HG03280 (cell line): ENCODE data around the gene IRX4.

ENCODE experiments used
- ATAC-seq: cut with Tn5 transposase; IDR thresholded peaks from one replicate; pipeline ENCODE4 v1.9.1; 2021; ENCODE audit warnings: mild to moderate bottlenecking, moderate library complexity; ENCODE audit not compliant: unreplicated experiment

Gene IRX4

GRCh38 chr5:1914471-1914870 lies 31.7 kb upstream of the IRX4 start:
- ATAC-seq = no peak

DNA sequence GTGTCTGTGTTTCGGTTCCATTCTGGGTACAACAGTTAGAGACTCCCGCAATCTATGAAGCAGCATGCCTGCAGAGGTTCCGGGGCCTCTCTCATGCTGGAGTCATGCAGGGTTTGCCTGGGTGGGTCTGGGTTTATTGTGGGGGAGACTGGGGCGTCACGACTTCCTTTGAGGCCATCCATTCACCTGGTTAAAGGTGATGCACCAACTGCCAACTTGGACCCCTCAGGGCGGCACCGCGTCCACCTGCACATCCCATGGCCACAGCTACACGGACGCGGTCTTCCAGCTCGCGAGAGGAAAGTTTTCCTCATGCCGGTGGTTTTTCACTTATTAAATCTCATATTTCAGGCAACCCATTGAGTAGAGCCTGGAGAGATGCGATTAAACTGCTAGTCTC lies 30.9 kb upstream of the IRX4 start:
- ATAC-seq = no peak

DNA sequence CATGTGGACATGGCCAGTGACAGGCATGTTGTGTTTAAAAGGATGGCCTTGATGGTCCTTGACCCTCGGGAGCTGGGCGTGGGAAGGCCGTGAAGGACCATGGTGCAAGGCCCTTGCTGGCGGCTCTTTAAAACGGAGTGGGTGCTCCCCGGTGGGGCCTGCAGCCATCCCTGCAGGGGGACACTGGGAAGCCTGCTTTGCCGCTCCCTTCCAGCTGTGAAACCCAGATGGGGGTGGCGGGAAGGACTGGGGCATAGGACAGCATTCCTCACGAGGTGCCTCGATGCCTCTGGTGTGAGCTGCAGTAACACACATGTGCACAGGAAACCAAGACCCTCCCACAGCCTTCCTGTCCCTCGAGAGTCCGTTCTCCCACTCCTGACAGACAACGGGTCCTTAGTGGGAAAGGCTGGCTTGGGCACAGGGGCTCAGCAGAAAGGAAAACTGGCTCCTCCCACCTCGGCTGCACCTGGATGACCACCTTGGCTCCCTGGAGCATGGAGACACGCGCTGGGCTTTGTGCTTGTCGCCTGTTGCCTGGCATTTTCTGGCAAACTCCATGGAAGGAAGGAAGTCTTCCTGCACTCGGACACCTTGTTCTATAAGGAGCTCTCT lies 30.3 kb upstream of the IRX4 start:
- no peak for ATAC-seq

DNA sequence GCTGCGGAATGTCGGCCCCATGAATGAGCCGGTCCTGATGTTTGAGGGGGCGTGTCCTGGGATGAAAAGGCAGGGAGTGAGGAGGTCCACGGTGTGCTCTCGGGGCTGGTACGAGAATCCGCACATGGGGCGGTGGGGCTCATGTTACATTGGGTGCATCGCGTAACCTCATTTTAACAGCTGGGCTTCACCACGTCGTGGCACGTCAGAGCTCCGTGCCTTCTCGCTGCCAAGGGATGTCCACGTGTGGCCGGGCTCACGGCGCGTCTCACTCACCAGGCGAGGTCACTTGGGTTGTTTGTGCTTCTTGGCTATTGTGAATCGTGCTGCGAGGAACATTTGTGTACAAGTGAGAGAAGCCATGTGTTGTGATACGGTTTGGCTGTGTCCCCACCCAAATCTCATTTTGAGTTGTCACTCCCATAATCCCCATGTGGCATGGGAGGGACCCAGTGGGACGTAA lies 29.1 kb upstream of the IRX4 start:
- no peak for ATAC-seq

- ATAC-seq = no peak
Measured at GRCh38 chr5:1910861-1911772, 28.4 kb upstream of the IRX4 start.

- no peak for ATAC-seq
Measured at GRCh38 chr5:1910081-1910760, 27.5 kb upstream of the IRX4 start.

DNA sequence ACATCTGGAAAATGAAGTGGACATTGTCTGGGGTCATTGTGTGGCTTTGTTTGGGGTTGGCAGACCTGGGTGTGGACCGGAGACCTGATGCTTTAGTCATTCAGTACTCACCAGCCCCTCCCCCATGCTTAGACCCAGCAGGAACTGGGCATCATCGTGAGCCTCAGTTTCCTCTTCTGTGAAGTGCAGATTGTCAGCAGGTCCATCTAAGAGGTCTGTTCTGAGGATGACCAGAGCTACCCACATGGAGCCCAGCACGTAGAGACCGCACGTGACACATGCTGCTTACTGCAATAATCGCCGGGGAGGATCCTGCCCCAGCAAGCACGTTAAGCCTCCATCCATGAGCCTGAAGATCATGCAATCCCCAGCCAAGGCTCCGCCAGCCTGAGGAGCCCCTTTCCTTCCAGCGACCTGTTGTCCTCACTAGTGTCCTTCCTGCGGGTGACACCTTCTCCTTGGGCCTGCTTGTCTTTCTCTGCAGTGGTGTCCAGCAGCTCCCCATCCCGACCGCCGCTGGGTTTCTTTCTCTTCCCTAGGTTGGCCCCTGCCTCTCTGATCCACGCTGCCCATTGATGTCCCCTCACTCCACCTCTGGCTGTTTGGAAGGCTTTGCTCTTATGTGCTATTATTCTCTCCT lies 26.7 kb upstream of the IRX4 start:
- ATAC-seq = no peak

DNA sequence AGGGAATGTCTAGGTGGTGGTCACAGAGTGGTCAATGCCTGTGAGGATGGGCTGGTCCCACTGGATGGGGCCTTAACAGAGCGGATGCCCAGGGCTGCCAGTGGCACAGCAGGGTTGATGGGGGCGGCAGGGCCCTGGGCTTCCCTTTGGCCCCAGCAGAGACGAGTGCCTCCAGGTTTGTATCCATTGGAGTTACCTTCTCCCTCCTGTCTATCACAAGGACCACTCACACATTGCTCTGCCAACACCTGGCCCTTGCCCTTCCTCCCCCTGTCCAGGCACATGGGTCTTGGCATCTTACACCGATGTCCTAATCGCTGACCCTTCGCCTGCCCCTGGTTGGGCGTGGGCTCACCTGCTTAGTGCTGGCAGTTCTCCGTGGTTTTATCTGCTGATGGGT lies 26.2 kb upstream of the IRX4 start:
- ATAC-seq = no peak

DNA sequence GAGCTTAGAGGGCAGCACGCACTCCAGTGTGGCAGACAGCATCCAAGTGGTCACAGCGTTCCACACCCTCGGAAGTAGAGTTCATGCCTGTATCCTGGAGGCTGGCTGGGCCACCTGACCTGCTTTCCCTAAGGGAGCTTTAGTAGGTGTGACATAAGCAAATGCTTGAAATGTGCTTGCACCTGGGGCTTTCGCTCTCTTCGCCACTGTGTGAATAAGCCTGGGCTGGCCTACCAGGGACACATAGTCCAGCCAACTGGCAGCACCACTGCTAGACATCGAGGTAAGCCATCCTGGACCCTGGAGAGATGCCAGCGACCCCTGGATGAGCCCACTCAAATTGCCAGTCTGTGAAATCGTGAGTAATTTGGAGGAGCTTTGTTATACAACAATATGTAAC lies 24.9 kb upstream of the IRX4 start:
- no peak for ATAC-seq

- ATAC-seq = no peak
Measured at GRCh38 chr5:1905108-1905507, 22.4 kb upstream of the IRX4 start.

DNA sequence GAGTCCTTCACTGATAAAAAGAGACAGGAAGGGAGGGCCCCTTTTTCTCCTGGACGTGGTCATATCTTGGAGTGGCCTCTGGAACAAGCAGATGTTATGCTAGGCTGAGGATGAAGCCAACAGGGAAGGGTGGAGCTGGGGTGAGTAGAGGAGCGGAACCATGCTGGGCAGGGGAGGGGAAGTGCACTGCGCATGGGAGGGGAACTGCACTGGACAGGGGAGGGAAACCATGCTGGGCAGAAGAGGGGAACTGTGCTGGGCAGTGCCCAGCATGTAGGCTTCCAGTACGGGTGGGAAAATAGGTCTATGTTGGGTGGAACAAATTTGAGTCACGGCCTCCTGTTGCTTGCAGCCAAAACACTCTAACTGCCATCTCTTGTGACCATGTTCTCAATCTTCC lies 19.3 kb upstream of the IRX4 start:
- ATAC-seq = no peak

DNA sequence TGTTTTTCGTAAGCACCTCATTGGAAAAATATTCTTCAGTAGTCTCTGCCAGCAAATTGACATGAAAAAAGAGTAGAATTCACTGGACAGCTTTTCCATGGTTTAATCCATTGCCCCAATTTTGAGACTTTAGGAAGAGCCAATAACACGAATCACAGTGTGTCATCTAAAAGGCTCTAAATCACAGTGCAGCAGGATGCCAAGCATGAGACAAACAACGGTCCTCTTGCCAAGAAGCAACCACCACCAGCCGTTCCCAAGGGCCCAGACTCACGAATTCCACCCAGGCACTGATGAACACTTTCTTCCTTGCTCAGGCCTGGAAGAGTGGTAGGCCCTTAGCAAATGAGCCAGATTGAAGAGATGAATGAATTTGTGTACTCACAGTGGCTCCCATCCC lies 18.3 kb upstream of the IRX4 start:
- ATAC-seq = no peak

GRCh38 chr5:1899201-1899600 lies 16.5 kb upstream of the IRX4 start:
- ATAC-seq = no peak

GRCh38 chr5:1897816-1898450 lies 15.2 kb upstream of the IRX4 start:
- no peak for ATAC-seq

GRCh38 chr5:1897386-1897785 lies 14.7 kb upstream of the IRX4 start:
- ATAC-seq = no peak

DNA sequence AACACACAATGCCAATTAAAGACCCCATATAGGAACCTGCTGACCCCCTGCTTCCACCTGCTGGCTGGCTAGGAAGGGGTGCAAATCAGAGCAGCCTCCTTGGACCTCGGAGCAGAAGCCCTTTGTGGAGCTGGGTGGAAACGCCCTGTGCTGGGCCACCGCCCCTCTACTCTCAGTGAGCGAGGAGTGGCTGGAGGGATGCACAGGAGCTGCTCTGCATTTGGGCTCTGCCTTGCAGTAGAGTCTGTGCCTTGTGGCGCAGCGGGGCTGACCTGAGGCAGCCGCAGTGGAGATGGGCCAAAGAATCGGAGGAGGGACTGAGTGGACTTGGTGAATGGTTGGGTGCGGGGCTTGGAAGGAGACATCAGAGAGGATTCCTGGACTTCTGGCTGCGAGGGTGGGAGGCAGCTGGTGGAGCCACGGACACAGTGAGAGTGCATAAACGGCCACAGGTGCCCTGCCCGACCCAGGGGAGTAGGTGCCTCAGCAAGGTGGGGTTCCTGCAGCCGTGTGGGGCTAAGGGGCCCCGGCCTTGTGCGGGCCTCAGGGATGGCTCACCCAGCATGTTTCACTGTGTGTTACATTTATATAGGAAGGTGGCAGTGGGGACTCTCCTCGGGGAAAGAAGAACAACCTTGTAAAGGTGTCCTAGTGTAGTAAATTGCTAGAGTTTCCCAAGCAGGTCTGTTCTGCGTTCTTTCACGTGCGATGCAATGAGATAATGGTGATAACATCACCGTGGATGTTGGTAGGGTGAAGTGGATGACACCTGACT lies 14.1 kb upstream of the IRX4 start:
- no peak for ATAC-seq

DNA sequence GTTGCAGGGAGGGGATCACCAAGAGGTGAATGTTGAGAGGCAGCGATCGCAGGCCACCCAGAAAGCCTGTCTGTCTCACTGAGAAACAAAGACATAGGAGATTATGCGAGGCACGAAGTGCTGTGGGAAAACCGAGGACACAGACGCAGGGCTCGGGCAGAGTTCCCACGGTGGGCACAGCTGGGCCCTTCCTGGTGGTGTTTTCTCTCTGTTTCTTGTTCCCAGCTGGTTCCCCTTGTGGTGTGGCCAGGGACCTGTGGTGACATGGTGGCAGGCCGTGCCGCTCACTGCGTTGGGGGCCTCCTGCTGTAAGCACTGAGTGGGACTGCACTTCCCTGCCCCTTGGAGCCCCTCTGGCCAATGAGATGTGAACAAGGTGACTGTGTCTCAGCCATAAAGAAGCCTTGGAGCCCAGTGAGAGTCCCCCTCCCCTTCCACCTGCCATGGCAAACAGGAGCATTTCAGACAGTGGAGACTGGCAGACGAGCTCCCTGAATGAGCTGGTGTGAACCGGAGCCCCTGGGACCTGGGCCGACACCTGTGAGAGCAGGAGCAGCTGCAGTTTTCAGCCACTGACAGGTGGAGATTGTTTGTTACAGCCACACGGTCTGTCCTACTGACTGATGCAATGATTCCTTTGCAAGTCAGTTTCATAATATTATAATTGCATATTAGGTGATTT lies 13.2 kb upstream of the IRX4 start:
- no peak for ATAC-seq

DNA sequence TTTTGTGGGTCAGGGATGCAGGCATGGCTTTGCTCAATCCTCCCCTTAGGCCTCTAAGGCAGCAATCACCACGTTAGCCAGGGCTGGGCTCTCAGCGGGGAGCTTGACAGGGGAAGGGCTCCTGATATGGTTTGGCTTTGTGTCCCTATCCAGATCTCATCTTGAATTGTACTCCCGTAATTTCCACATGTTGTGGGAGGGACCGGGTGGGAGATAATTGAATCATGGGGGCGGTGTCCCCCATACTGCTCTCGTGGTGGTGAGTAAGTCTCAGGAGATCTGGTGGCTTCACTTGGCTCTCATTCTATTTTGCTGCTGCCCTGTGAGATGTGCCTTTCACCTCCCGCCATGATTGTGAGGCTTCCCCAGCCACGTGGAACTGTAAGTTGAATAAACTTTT lies 11.5 kb upstream of the IRX4 start:
- no peak for ATAC-seq

DNA sequence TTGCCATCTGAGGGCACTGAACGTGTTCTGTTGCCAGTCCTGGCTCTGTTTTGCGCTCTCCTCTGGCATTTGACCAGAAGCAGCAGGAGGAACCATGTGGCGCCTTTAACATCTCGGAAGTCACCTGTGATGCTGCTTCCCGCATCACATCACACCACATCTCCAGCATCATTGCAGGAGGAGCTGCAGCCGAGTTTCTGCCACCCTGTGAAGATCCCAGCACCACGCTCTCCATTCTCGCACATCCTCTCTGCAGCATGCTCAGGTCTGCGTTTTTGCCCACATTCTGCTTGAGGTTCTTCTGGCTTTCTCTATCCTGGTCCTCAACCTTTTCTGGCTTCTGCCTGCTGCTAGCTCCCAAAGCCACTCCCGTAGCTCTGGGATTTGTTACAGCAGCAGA lies 11.0 kb upstream of the IRX4 start:
- no peak for ATAC-seq
